Choroid plexus epithelial cell (primary cell): ENCODE measurements around the gene MCM10.

Experiments used
- DNase-seq: peaks from one replicate; pipeline ENCODE4 v3.0.0-alpha.2; 2010; ENCODE audit warnings: low read depth
- H3K4me3 ChIP-seq: 2 replicates; pipeline ENCODE4 v1.5.1; 2011; ENCODE audit warnings: low read depth, mild to moderate bottlenecking, control low read depth, low read length, moderate library complexity
- CTCF ChIP-seq: conservative IDR thresholded peaks from 2 replicates; pipeline ENCODE4 v1.5.1; 2011; ENCODE audit warnings: low read depth, mild to moderate bottlenecking, control low read depth, inconsistent platforms, low read length, moderate library complexity

The MCM10 gene

GRCh38 chr10:13219685-13220670 is 58.6 kb downstream of the MCM10 start:
- no peak overlapping the region for H3K4me3 ChIP-seq
- peak; percentile 39 for DNase-seq
- peak; percentile 51 for TF ChIP-seq CTCF

- no peak for DNase-seq
- TF ChIP-seq CTCF = no peak
- no peak overlapping the region for H3K4me3 ChIP-seq
These were observed 60.2 kb downstream of the MCM10 start for GRCh38 chr10:13221572-13221971.

- no peak for TF ChIP-seq CTCF
- DNase-seq = no peak
- no peak overlapping the region for H3K4me3 ChIP-seq
These were observed 60.8 kb downstream of the MCM10 start for GRCh38 chr10:13222151-13222550.

- DNase-seq = no peak
- H3K4me3 ChIP-seq = no peak overlapping the region
- TF ChIP-seq CTCF = no peak
These were observed 61.2 kb downstream of the MCM10 start for GRCh38 chr10:13222566-13222965.

GRCh38 chr10:13223241-13223640 is 61.9 kb downstream of the MCM10 start:
- no peak for DNase-seq
- no peak for TF ChIP-seq CTCF

GRCh38 chr10:13224210-13224995 is 63.0 kb downstream of the MCM10 start:
- no peak for DNase-seq
- H3K4me3 ChIP-seq = no peak overlapping the region
- no peak for TF ChIP-seq CTCF

More at GRCh38 chr10:13223241-13223640, 61.9 kb downstream of the MCM10 start:
- no peak overlapping the region for H3K4me3 ChIP-seq
